Stimulated activated CD4-positive, alpha-beta T cell treated with anti-CD3 and anti-CD28 coated beads, Interleukin-4, amount 100 ng/mL, for 4 hours (primary cell): ENCODE results near the gene BBS9.

Experiments
- DNase-seq, 2 experiments: peaks; one replicate each; pipeline ENCODE4 v3.0.0-alpha.2; 2020

BBS9 gene

GRCh38 chr7:33392148-33392547 is 262.8 kb downstream of the BBS9 start:
- no peak for DNase-seq

DNA sequence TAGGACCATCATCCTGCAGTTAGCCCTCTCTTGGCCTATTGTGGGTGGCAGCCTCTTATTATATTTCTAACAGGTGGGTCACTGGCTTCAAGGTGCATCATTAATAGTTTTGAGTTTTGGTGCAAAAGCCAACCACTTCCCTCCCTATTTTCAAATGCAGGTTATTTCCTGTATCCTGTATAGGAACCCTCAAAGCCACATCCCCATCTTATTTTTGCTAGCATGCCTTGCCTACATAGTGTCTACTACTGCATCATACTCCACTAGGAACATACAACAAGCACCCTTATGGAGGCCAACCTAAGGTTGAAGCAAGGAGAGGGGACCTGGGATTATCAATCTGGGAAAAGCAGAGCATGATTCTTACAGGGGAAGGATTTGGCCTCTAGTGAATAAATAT is 264.4 kb downstream of the BBS9 start:
- DNase-seq = no peak

- no peak for DNase-seq
These were observed 266.0 kb downstream of the BBS9 start for GRCh38 chr7:33395340-33395739.

GRCh38 chr7:33399528-33400213 is 270.3 kb downstream of the BBS9 start:
- DNase-seq = no peak

- no peak for DNase-seq
These were observed 270.8 kb downstream of the BBS9 start for GRCh38 chr7:33400214-33400538.

DNA sequence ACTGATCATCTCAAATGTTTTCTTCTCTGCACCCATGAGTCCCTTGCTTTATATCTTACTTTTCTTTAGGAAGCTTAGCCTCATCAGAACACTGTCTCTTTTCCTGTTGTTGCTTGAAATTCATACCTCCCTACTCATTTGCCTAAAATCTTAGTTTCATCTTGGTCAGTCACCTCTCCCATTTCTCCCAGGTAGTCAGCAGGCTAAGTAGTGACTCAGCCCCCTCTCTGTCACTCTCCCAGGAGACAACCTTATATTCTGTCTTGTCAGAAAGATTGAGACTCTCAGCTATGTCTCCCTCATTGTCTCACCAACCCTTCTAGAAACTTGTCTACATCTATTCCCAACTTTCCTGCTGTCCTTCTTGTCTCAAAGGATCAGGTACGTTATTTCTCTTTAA is 280.9 kb downstream of the BBS9 start:
- DNase-seq = no peak

GRCh38 chr7:33411020-33411419 is 281.7 kb downstream of the BBS9 start:
- DNase-seq = no peak

GRCh38 chr7:33412331-33412730 is 283.0 kb downstream of the BBS9 start:
- no peak for DNase-seq

DNA sequence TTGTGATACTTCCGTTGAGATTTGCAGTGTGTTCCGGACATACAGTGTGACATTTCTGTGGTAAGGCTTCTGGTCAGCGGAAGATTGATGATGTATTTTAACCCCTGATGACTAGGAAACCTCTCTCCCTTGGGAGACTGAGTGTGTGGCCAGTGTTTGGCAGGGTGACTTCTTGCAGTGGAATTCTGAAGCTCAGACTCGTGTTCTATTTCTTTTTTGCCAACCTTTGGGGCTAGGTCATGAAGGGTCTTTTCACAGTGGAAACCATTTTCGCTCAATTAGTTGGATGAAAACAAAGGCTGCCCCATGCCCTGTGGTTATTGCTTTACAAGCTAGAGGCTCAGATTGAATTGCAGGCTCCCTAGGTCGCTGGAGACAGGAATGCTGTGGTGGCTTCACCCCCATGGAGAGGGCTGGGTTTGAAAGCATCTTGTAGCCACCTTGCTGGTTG is 288.9 kb downstream of the BBS9 start:
- DNase-seq = no peak

- DNase-seq = no peak
These were observed 291.1 kb downstream of the BBS9 start for GRCh38 chr7:33420311-33420940.

GRCh38 chr7:33421429-33421828 is 292.1 kb downstream of the BBS9 start:
- DNase-seq = no peak

DNA sequence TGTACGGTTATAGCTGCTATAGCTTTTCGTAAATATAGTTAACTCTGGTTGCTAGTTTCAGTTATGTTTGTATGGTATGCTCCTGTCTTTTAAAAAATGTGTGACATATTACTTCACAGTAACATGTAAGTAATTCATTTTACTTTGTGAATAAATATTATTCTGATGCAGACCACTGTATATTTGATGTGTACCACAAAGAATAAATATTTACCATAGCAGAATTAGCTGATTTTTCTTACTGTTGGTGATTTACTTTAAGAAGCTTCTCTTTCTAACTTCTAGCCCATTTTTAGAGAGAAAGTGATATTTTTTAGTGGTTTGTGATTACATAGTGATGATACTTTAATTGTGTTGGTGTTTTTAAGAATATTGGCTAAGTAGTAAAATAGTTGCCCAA is 292.8 kb downstream of the BBS9 start:
- DNase-seq = no peak

DNA sequence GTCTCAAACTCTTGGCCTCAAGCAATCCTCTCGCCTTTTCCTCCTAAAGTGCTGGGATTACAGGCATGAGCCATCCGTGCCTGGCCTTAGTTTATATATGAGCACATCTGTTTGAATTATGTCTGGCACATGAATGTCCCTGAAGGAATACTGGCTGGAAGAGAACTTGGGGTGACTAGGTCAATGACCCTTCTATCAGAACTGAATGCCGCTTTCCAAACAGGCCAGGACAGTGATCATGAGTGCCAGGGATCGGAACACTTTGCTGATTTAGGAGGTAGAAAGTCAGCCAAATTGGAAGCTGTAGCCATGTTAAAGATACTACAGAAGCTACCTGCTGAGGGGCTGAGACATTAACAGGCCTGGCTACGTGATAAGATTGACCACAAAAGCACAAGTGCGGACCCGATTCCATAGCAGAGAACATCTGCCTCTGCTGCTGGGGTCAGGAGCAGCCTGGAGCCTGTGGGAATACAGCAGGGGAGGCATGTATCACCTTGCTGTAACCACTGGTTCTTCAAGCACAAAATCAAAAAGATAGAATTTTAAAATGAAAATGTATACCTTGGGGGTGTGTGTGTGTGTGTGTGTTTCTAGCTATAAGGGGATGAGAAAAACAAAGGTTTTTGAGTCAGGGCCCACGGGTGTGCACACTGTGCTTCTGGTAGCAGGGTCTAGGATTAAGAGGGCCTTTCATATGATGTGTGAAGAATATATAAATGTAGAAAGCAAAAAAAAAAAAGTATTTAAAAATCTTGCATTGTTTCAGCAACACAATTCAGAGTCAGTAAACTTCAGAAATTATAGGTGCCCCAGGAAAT is 293.7 kb downstream of the BBS9 start:
- DNase-seq = no peak

DNA sequence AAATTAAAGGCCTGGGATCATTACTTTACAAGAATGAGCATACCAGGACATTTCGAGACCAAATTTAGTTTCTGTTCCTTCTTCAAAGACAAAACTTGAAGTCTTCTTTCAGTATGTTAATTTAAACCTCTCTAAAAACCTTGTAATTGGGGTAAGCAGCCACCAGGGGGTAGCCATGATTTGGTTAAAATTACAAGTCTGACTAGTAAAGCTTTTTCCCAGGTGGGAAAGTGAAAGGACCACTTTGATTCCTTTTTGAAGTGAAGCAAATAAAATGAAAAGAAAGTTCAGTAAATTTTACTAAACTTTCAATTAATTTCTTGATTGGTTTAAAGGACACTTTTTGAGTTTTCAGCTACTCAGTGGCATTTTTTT is 294.3 kb downstream of the BBS9 start:
- DNase-seq = no peak

DNA sequence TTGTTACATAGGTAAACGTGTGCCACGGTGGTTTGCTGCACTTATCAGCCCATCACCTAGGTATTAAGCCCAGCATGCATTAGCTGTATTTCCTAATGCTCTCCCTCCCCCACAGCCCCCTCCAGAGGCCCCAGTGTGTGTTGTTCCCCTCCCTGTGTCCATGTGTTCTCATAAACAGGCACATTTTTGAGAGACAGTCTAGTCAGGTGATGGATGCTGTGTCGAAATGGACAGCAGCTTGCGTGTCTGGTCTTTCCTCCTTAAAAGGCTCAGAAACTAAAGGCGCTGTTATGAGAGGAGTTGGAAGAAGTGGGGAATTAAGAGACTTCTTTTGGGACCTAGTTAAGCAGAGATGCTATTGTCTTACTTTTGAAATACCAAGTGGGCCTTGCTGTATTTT is 296.0 kb downstream of the BBS9 start:
- DNase-seq = no peak

DNA sequence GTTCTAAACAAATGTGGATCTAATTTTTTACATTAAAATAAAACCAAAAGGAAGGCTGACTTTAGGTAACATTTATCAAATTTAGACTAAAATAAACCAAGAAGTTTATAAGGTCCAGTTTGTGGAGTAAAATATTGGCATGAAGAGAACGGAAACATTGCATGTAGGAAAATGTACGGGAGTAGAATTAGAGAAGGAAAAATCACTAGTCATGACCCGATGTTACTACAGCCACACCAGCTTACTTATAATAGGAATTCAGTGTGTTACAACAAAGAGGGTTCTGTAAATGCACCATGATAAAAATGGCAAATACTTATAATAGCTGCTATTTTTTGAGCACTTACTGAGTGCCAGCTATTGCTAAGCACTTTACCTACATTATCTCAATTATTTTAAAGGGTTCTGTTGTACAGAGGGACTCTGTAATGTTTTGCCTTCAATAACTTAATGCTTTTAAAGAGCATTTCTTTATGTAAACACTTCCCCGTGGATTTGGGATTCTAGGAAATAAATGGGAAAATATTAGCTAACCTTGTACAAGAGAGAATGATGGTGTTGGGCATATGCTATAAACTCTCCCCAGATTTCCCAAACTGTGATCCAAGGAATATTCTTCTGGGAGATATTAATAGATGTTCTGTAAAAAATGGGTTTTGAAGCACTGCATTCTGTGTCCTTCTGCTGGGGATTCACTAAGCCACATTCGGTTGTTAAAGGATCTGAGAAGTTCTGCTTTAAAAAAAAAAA is 296.7 kb downstream of the BBS9 start:
- no peak for DNase-seq

DNA sequence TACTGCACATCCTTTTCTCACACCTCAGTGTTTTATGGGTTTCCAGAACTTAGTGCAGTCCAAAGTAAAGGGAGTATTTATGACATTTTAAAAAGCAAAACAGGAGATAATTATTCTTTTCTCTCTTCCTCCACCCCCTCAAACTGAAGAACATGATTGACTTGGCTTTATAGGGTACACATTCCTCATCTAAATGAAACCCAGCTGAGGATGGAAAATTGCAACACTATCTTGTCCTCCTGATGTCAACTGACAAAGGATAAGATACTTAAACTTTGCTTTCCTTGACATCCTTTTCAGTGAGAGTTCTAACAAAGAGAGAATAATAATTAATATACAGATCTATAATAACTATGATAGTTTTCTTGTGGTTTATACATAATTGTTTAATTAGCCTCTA is 299.1 kb downstream of the BBS9 start:
- DNase-seq = no peak

- DNase-seq = no peak
These were observed 302.2 kb downstream of the BBS9 start for GRCh38 chr7:33431543-33431942.

- no peak for DNase-seq
These were observed 303.5 kb downstream of the BBS9 start for GRCh38 chr7:33432821-33433220.

- no peak for DNase-seq
These were observed 304.0 kb downstream of the BBS9 start for GRCh38 chr7:33433357-33433756.

- no peak for DNase-seq
These were observed 315.1 kb downstream of the BBS9 start for GRCh38 chr7:33444511-33444910.

DNA sequence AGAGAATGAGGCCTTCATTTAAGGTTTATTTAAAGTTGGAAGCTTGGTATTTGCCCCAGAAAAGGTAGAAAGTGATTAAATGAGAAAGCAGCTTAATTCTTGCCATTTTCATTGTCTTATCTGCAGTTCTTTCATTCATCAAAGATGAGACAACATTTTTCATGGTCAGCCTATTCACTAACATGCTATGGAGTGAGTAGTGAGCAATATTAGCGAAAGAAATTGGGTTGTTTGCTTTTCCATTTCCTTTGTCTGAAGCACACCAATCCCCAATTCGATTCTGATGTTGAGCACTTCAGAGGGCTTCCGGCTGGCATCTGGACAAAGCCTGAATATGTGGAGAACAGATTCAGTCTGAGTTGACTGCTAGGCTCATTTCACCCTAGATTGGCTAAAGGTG is 317.2 kb downstream of the BBS9 start:
- DNase-seq = no peak

- no peak for DNase-seq
These were observed 318.7 kb downstream of the BBS9 start for GRCh38 chr7:33448035-33448434.

GRCh38 chr7:33449847-33450246 is 320.5 kb downstream of the BBS9 start:
- DNase-seq = no peak
